CD8-positive, alpha-beta memory T cell (primary cell): ENCODE measurements around the gene NKX2-1. TPM values are rescaled to one million over a fixed set of nuclear protein-coding genes. Genes with fewer than 3 reads are reported as not detected.

Experiments used
- CTCF ChIA-PET: fragments of 350-600 bp; sonication (Branson Sonifier 250); formaldehyde crosslinking; loops from one replicate; lab custom pipeline; 2021; ENCODE audit warnings: antibody characterized with exemption; lab: Charles Lee
- POLR2A ChIA-PET: fragments of 350-600 bp; sonication (Branson Sonifier 250); formaldehyde crosslinking; loops from one replicate; lab custom pipeline; 2021; ENCODE audit warnings: antibody characterized with exemption; lab: Charles Lee
- DNase-seq, 5 donors: peaks; one replicate each; pipeline versions ENCODE4 v3.0.0 to v3.0.0-alpha.2; 2020 to 2022; ENCODE audit warnings: mixed read lengths in 1 of 5
- H3K27ac ChIP-seq: one replicate; pipeline ENCODE4 v1.7.0; 2013; ENCODE audit warnings: low read depth, mild to moderate bottlenecking, low read length, moderate library complexity
- H3K27me3 ChIP-seq: 2 replicates; pipeline ENCODE4 v1.7.0; 2013; ENCODE audit warnings: low read length, mild to moderate bottlenecking; ENCODE audit not compliant: insufficient read depth, poor library complexity, severe bottlenecking
- H3K36me3 ChIP-seq: 2 replicates; pipeline ENCODE4 v1.7.0; 2013; ENCODE audit warnings: mild to moderate bottlenecking, low read length, moderate library complexity; ENCODE audit not compliant: insufficient read depth
- H3K4me1 ChIP-seq: 2 replicates; pipeline ENCODE4 v1.7.0; 2013; ENCODE audit warnings: mild to moderate bottlenecking, low read length, moderate library complexity; ENCODE audit not compliant: insufficient read depth
- H3K4me3 ChIP-seq: 2 replicates; pipeline ENCODE4 v1.7.0; 2013; ENCODE audit warnings: mild to moderate bottlenecking, low read length
- H3K9me3 ChIP-seq: 2 replicates; pipeline ENCODE4 v1.7.0; 2013; ENCODE audit warnings: mild to moderate bottlenecking, low read length
- H3K27ac Mint-ChIP-seq, 8 donors: one replicate each; pipeline ENCODE4 v1.8.0; 2020 to 2021; ENCODE audit warnings: mixed read lengths in 8 of 8, mild to moderate bottlenecking in 6 of 8, inconsistent platforms in 3 of 8, moderate library complexity in 3 of 8
- H3K27me3 Mint-ChIP-seq, 2 donors: one replicate each; pipeline ENCODE4 v1.8.0; 2020 to 2021; ENCODE audit warnings: mixed read lengths in 2 of 2, mild to moderate bottlenecking in 1 of 2, moderate library complexity in 1 of 2
- H3K36me3 Mint-ChIP-seq, 3 donors: one replicate each; pipeline ENCODE4 v1.8.0; 2020 to 2021; ENCODE audit warnings: mixed read lengths in 3 of 3, inconsistent platforms in 1 of 3, mild to moderate bottlenecking in 1 of 3
- H3K4me1 Mint-ChIP-seq, 3 donors: one replicate each; pipeline ENCODE4 v1.8.0; 2020 to 2021; ENCODE audit warnings: mixed read lengths in 3 of 3, inconsistent platforms in 1 of 3, mild to moderate bottlenecking in 1 of 3
- H3K4me3 Mint-ChIP-seq, 7 donors: one replicate each; pipeline ENCODE4 v1.8.0; 2020 to 2021; ENCODE audit warnings: mixed read lengths in 7 of 7, mild to moderate bottlenecking in 6 of 7, moderate library complexity in 4 of 7, inconsistent platforms in 2 of 7
- H3K9me3 Mint-ChIP-seq, 5 donors: one replicate each; pipeline ENCODE4 v1.8.0; 2020 to 2022; ENCODE audit warnings: mixed read lengths in 5 of 5, mild to moderate bottlenecking in 3 of 5, moderate library complexity in 2 of 5, inconsistent platforms in 1 of 5
- polyA plus RNA-seq: library from polyadenylated mRNA; unstranded; fragments of 300-500 nt; fragmentation: Illumina TruSeq; gene quantifications from one replicate; pipeline ENCODE4 v1.2.3, GENCODE V29; 2021
- total RNA-seq, 2 experiments: library from RNA; stranded (reverse); gene quantifications; one replicate each; pipeline ENCODE4 v1.2.3, GENCODE V29; 2021

The NKX2-1 gene
- total and polyA plus RNA-seq, 3 experiments from 2014 or later: not detected

DNA sequence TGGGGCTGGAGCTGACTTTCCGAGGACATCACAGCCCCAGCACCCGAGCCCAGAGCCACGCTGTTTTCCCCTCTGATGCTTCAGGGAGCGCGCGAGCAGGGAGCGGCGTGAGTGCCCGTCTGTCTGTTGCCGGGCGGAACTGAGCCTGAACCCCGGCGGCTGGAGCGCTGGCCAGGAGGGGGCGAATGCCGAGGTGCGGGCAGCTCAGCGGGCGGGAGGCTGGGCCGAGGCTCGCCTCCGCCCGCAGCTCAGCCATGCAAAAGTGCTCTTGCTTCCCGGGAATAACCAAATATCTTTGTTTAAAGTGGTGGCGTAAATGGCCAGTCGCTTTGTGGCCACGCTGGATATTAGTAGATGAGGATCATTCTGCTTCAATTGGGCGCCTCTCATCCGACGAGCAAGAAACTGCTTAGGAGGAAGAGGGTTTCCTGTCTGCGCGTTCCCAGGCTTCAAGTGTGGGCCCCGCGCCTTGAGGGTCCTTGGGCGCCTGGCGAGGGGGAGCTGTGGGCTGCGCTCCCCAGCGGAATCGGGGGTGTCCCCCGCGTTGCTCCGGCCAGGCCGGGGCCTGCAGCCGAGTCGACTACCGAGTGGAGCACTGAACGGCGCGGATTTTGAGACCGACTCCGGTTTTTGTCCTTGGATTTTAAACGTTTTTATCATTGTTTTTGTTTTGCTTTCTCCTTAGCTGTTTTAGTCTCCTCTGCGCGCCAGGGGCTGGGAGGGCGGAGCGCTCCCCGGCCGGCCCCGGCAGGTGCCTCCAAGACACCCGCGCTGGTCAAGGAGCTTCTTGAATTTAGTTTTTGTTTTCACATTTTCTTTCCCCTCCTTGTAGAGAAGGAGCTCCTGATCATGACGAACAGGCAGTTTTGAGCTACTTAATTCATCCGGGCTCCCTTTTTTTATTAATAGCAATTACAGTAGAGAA is 831 bp upstream of the NKX2-1 start:
- no peaks in the 10 kb centered on the region for H3K9me3 ChIP-seq
- H3K4me1 ChIP-seq: no peaks in the 10 kb centered on the region
- Mint-ChIP-seq H3K36me3 (no peaks in the 10 kb centered on the region), H3K27ac (no peak overlapping the region), H3K4me1 (peaks cover 7 to 29% (median 13%) of the 10 kb centered on the region in 3 donors), H3K27me3 (peaks cover 57 to 70% of the 10 kb centered on the region in 2 donors), H3K9me3 (peaks cover 0 to 13% (median 11%) of the 10 kb centered on the region in 5 donors), H3K4me3 (peak overlapping the region in 2 of 7 donors; percentile 29 to 77)
- peaks cover 10% of the 10 kb centered on the region for H3K27me3 ChIP-seq
- no peak overlapping the region for H3K4me3 ChIP-seq
- ChIA-PET CTCF (interaction anchor here (0.8 kb wide), 1 partner anchor 32 kb away, joined by 3 read pairs; no protein-coding TSS in a partner anchor), POLR2A (no interaction called here)
- H3K27ac ChIP-seq: no peak overlapping the region
- DNase-seq: no peak
- H3K36me3 ChIP-seq: no peaks in the 10 kb centered on the region

- Mint-ChIP-seq H3K27ac (no peak overlapping the region), H3K4me3 (peak overlapping the region in 2 of 7 donors; percentile 52 to 55), H3K36me3 (no peaks in the 10 kb centered on the region), H3K9me3 (peaks cover 0 to 12% (median 7%) of the 10 kb centered on the region in 5 donors), H3K27me3 (peaks cover 65 to 72% of the 10 kb centered on the region in 2 donors), H3K4me1 (peaks cover 5 to 26% (median 13%) of the 10 kb centered on the region in 3 donors)
- Histone ChIP-seq H3K9me3 (no peaks in the 10 kb centered on the region), H3K27ac (no peak overlapping the region), H3K36me3 (no peaks in the 10 kb centered on the region), H3K4me1 (no peaks in the 10 kb centered on the region), H3K27me3 (peaks cover 8% of the 10 kb centered on the region), H3K4me3 (no peak overlapping the region)
- CTCF ChIA-PET: no interaction called here
- DNase-seq: no peak
- POLR2A ChIA-PET: no interaction called here
Measured at GRCh38 chr14:36518586-36519430, 1.2 kb downstream of the NKX2-1 start.

DNA sequence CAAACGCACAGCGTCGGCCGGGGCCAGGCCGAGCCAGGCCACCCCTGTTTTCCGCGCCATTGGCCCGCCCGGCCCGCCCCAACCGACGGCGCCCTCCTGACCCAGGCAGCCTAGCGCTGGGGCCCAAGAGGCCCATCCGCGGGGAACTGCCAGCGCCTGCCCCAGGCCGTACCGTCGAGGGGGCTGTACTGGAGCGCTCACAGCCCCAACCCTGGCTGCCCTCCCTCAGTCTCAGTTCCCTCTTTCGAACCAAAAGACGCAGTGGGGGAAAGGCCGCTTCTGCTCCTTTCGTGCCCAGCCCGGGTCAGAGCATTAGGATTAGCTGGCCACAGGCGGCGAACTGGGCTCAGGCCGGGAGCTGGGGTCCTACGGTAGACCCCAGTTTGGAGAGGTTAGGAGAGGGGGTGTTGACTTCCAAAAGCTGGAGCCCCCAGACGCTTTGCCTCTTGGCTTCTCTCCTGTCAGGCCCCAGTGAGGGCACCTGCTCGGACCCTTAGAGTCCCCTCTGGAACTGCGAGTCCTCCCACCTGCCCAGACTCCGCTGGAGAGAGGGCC is 1.9 kb downstream of the NKX2-1 start:
- no peaks in the 10 kb centered on the region for H3K36me3 Mint-ChIP-seq
- no peak for DNase-seq
- peaks cover 5 to 23% (median 13%) of the 10 kb centered on the region in 3 donors for H3K4me1 Mint-ChIP-seq
- ChIA-PET CTCF (no interaction called here), POLR2A (no interaction called here)
- peaks cover 0 to 12% (median 7%) of the 10 kb centered on the region in 5 donors for H3K9me3 Mint-ChIP-seq
- no peaks in the 10 kb centered on the region for H3K9me3 ChIP-seq
- no peak overlapping the region for H3K27ac ChIP-seq
- peaks cover 4% of the 10 kb centered on the region for H3K27me3 ChIP-seq
- H3K27me3 Mint-ChIP-seq: peaks cover 63 to 70% of the 10 kb centered on the region in 2 donors
- no peak overlapping the region for H3K27ac Mint-ChIP-seq
- no peaks in the 10 kb centered on the region for H3K36me3 ChIP-seq
- no peak overlapping the region for H3K4me3 Mint-ChIP-seq
- no peak overlapping the region for H3K4me3 ChIP-seq
- no peaks in the 10 kb centered on the region for H3K4me1 ChIP-seq

DNA sequence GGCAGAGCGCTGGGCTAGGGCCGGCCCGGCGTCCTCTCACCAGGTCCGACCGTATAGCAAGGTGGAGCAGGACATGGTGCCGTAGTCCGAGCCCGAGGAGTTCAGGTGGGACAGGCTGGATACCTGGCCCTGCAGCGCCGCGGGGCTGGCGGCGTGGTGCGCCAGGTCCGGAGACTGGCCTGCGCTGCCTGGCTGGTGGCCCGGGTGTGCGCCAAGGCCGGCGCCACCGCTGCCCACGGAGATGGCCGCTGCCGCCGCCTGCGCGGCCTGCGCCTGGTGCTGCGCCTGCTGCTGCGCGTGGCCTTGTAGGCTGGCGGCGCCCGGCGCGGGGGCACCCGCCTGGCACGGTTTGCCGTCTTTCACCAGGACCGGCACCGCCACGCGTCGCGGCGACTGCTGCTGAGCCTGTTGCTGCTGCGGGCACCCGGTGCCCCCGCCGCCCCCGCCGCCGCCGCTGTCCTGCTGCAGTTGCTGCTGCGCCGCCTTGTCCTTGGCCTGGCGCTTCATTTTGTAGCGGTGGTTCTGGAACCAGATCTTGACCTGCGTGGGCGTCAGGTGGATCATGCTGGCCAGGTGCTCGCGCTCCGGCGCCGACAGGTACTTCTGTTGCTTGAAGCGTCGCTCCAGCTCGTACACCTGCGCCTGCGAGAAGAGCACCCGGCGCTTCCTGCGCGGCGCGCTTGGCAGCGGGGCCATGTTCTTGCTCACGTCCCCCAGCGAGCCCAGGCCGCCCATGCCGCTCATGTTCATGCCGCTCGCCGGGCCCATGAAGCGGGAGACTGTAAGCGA is 2.6 kb downstream of the NKX2-1 start:
- POLR2A ChIA-PET: no interaction called here
- H3K36me3 ChIP-seq: no peaks in the 10 kb centered on the region
- H3K4me3 ChIP-seq: no peak overlapping the region
- Mint-ChIP-seq H3K4me3 (no peak overlapping the region), H3K27me3 (peaks cover 64 to 72% of the 10 kb centered on the region in 2 donors), H3K27ac (no peak overlapping the region), H3K4me1 (peaks cover 5 to 23% (median 13%) of the 10 kb centered on the region in 3 donors), H3K9me3 (peaks cover 0 to 12% (median 7%) of the 10 kb centered on the region in 5 donors), H3K36me3 (no peaks in the 10 kb centered on the region)
- H3K27me3 ChIP-seq: peaks cover 11% of the 10 kb centered on the region
- CTCF ChIA-PET: no interaction called here
- no peaks in the 10 kb centered on the region for H3K4me1 ChIP-seq
- H3K27ac ChIP-seq: no peak overlapping the region
- DNase-seq: no peak
- H3K9me3 ChIP-seq: no peaks in the 10 kb centered on the region

GRCh38 chr14:36516719-36517241 is 3.3 kb downstream of the NKX2-1 start:
- CTCF ChIA-PET: no interaction called here
- DNase-seq: no peak
- Mint-ChIP-seq H3K4me1 (peaks cover 5 to 19% (median 9%) of the 10 kb centered on the region in 3 donors), H3K27me3 (peaks cover 67 to 72% of the 10 kb centered on the region in 2 donors), H3K9me3 (peaks cover 0 to 12% (median 6%) of the 10 kb centered on the region in 5 donors), H3K4me3 (no peak overlapping the region), H3K27ac (no peak overlapping the region), H3K36me3 (no peaks in the 10 kb centered on the region)
- no peak overlapping the region for H3K4me3 ChIP-seq
- no peaks in the 10 kb centered on the region for H3K9me3 ChIP-seq
- no peaks in the 10 kb centered on the region for H3K36me3 ChIP-seq
- no peaks in the 10 kb centered on the region for H3K4me1 ChIP-seq
- POLR2A ChIA-PET: no interaction called here
- H3K27ac ChIP-seq: no peak overlapping the region
- peaks cover 12% of the 10 kb centered on the region for H3K27me3 ChIP-seq

GRCh38 chr14:36515896-36516718 is 3.9 kb downstream of the NKX2-1 start:
- no peak for DNase-seq
- H3K4me1 Mint-ChIP-seq: peaks cover 5 to 13% (median 5%) of the 10 kb centered on the region in 3 donors
- H3K9me3 ChIP-seq: no peaks in the 10 kb centered on the region
- no peak overlapping the region for H3K27ac Mint-ChIP-seq
- no peaks in the 10 kb centered on the region for H3K36me3 Mint-ChIP-seq
- no peak overlapping the region for H3K4me3 Mint-ChIP-seq
- H3K27ac ChIP-seq: no peak overlapping the region
- no peaks in the 10 kb centered on the region for H3K36me3 ChIP-seq
- H3K27me3 Mint-ChIP-seq: peaks cover 62 to 67% of the 10 kb centered on the region in 2 donors
- H3K4me3 ChIP-seq: no peak overlapping the region
- peaks cover 12% of the 10 kb centered on the region for H3K27me3 ChIP-seq
- ChIA-PET POLR2A (no interaction called here), CTCF (no interaction called here)
- H3K4me1 ChIP-seq: no peaks in the 10 kb centered on the region
- H3K9me3 Mint-ChIP-seq: peaks cover 0 to 12% (median 6%) of the 10 kb centered on the region in 5 donors
